EL (cell line): Measurements from ENCODE around the gene SNCAIP.
A peak's percentile ranks its signal among the peaks of the same experiment; 100 is the strongest.
"Not testable (repeated sequence)": the region's sequence is repeated elsewhere in the genome, so short reads cannot be mapped to it uniquely, and the experiment has no call there.

ENCODE experiments used
- DNase-seq: peaks from one replicate; pipeline ENCODE4 v3.0.0-alpha.2; 2016

Gene SNCAIP

GRCh38 chr5:122470365-122470764 lies 158.3 kb downstream of the SNCAIP start:
- DNase-seq = no peak

GRCh38 chr5:122471031-122471751 lies 159.2 kb downstream of the SNCAIP start:
- no peak for DNase-seq

- no peak for DNase-seq
Measured at GRCh38 chr5:122471752-122472061, 159.7 kb downstream of the SNCAIP start.

- DNase-seq = no peak
Measured at GRCh38 chr5:122473138-122473843, 161.3 kb downstream of the SNCAIP start.

- no peak for DNase-seq
Measured at GRCh38 chr5:122473941-122474340, 161.9 kb downstream of the SNCAIP start.

GRCh38 chr5:122478741-122479442 lies 166.9 kb downstream of the SNCAIP start:
- peak; percentile 10 for DNase-seq

- no peak for DNase-seq
Measured at GRCh38 chr5:122480146-122480545, 168.1 kb downstream of the SNCAIP start.

DNA sequence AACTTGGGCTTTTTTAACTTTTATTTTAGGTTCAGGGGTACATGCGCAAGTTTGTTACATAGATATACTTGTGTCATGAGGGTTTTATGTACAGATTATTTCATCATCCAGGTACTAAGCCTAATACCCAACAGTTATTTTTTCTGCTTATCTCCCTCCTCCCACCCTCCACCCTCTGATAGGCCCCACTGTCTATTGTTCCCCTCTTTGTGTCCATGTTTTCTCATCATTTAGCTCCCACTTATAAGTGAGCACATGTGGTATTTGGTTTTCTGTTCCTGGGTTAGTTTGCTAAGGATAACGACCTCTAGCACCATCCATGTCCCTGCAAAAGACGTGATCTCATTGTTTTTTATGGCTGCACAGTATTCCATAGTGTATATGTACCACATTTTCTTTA lies 172.1 kb downstream of the SNCAIP start:
- DNase-seq = no peak

DNA sequence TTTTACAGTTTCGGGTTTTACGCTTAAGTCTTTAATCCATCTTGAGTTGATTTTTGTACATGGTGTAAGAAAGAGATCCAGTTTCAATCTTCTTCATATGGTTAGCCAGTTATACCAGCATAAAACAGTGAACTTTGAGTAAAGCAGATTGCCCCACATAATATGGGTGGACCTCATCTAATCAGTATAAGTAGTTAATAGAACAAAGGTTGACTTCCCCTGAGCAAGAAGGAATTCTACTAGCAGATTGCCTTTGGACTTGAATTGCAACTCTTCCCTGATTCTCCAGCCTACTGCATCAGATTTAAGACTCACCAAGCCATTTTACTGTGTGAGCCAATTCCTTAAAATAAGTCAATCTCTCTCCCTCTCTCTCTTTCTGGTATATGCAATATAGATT lies 173.2 kb downstream of the SNCAIP start:
- no peak for DNase-seq

DNA sequence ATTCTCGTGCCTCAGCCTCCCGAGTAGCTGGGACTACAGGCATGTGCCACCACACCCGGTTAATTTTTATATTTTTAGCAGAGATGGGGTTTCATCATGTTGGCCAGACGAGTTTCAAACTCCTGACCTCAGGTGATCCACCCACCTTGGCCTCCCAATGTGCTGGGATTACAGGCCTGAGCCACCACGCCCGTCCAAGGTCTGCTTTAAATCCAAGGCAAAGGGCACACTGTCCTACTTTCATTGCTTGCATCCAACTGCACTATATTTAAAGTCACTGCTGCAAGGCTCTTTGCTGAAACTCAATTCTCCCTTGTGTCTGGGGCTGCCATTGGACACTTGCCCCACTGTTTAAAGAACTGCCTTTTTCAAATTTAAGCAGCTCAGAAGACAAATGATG lies 174.6 kb downstream of the SNCAIP start:
- not testable (repeated sequence) for DNase-seq

DNA sequence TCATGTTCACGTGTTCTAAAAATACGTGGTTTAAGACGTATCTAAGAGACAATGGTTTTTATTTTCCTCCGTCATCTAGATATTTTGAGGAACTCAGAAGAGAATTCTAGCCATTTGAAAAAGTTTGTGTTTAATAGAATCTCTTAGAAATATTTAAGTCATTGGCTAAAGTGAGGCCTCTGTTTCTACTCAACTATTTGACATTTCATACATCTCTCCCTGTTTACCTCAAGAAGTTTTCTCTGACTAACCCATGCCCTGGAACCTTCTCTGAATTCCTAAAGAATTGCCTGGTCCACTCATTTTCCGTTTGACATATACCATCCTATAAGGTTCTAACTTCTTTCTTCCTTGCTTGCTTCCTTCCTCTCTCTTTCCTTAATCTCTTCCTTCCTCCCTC lies 178.7 kb downstream of the SNCAIP start:
- no peak for DNase-seq

GRCh38 chr5:122492675-122493074 lies 180.6 kb downstream of the SNCAIP start:
- no peak for DNase-seq

- no peak for DNase-seq
Measured at GRCh38 chr5:122493091-122494021, 181.3 kb downstream of the SNCAIP start.

- no peak for DNase-seq
Measured at GRCh38 chr5:122494109-122494508, 182.1 kb downstream of the SNCAIP start.

DNA sequence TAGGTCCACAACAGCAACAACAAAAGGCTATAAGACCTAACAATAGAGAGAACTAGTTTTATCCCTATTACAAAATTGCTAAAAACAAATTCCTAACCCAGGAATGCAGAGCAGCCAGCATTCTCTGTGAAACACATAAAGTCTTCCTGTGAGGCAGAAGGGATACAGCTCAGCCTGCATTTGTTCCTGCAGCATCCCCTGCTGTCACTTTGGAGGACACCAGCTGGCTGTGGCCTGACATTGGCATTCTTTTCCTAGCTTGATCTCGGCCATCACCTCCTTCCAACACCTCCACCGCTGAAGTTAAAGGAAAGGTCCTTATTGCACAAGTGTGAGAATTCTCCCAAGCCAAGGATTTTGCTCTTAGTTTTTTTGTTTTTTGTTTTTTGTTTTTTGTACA lies 186.1 kb downstream of the SNCAIP start:
- no peak for DNase-seq

GRCh38 chr5:122499585-122499984 lies 187.5 kb downstream of the SNCAIP start:
- DNase-seq = no peak

DNA sequence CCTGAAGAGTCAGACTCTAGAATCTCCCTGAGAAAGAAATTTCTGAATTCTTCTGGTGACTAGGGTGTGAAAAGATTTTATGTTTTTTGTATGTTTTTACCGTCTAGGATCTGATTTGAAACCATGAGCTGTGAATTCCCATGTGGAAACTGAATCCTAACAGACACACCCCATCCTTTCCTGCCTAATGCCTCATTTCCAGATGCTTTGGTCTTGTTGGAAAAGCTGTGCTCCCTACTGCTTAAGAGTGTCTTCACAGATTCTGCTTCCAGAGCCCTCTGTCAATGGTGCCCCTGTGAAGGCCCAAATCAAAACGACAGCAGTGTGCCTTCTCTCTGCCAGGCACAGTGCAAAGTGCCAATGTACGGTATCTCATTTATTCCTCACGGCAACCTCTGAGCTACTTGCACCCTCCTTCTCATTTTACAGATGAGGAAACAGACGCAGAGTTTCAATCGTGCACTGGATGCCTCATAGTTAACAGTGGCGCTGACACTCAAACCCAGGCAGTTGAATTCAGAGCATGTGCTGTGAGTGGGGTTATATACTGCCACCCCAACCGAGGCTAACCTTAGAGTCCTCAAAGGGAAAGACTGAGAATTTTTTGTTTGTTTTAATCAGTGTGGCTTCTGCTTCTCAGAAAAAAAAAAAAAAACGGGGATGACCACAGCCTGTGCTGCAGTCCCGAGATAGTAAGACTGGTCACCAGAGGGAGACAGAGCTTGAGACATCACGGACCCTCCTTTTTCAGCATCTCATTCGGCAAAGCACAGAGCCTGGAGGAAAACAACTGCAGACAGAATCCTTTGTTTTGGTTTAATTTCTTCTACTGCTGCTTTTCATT lies 188.4 kb downstream of the SNCAIP start:
- peak; percentile 65 for DNase-seq

DNA sequence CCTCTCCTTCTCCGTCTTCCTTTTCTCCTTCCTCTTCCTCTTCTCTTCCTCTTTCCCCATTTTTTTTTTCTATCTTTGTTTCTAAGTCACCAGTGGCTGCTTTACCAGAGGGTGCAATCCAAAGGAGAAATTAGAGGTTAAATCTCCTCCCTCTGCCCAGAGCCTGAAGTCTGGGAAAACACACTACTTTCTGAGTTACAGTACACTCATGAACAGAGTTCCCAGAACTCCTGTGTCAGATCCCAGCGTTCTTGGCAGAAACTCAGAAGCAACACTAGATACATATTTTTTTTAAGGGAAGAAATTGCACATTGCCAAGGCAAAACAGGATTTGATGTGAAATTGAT lies 189.0 kb downstream of the SNCAIP start:
- no peak for DNase-seq

GRCh38 chr5:122507045-122507444 lies 195.0 kb downstream of the SNCAIP start:
- no peak for DNase-seq

- DNase-seq = no peak
Measured at GRCh38 chr5:122507581-122507980, 195.5 kb downstream of the SNCAIP start.

- no peak for DNase-seq
Measured at GRCh38 chr5:122508623-122509022, 196.6 kb downstream of the SNCAIP start.
